GM21786 (cell line): ENCODE data around the gene AR.

ENCODE experiments used
- ATAC-seq: cut with Tn5 transposase; IDR thresholded peaks from one replicate; pipeline ENCODE4 v1.9.1; 2021; ENCODE audit not compliant: unreplicated experiment

AR gene

GRCh38 chrX:67564475-67564874 is 20.7 kb downstream of the AR start:
- no peak for ATAC-seq

- no peak for ATAC-seq
Observed at GRCh38 chrX:67568769-67569168, 24.9 kb downstream of the AR start.

- no peak for ATAC-seq
Observed at GRCh38 chrX:67570839-67571238, 27.0 kb downstream of the AR start.

- no peak for ATAC-seq
Observed at GRCh38 chrX:67574696-67575095, 30.9 kb downstream of the AR start.

GRCh38 chrX:67582436-67582835 is 38.6 kb downstream of the AR start:
- ATAC-seq = no peak

GRCh38 chrX:67583171-67583570 is 39.4 kb downstream of the AR start:
- no peak for ATAC-seq

GRCh38 chrX:67585401-67585800 is 41.6 kb downstream of the AR start:
- ATAC-seq = no peak

GRCh38 chrX:67587946-67588624 is 44.3 kb downstream of the AR start:
- ATAC-seq = no peak

- no peak for ATAC-seq
Observed at GRCh38 chrX:67596839-67597790, 53.3 kb downstream of the AR start.

GRCh38 chrX:67599532-67599931 is 55.7 kb downstream of the AR start:
- ATAC-seq = no peak

GRCh38 chrX:67601771-67602170 is 58.0 kb downstream of the AR start:
- ATAC-seq = no peak

- no peak for ATAC-seq
Observed at GRCh38 chrX:67604979-67605703, 61.3 kb downstream of the AR start.

GRCh38 chrX:67607466-67607865 is 63.6 kb downstream of the AR start:
- no peak for ATAC-seq

- ATAC-seq = no peak
Observed at GRCh38 chrX:67610282-67610681, 66.5 kb downstream of the AR start.

- ATAC-seq = no peak
Observed at GRCh38 chrX:67612231-67612630, 68.4 kb downstream of the AR start.

- no peak for ATAC-seq
Observed at GRCh38 chrX:67613366-67613765, 69.5 kb downstream of the AR start.

GRCh38 chrX:67613996-67614395 is 70.2 kb downstream of the AR start:
- no peak for ATAC-seq

GRCh38 chrX:67614423-67614822 is 70.6 kb downstream of the AR start:
- ATAC-seq = no peak

GRCh38 chrX:67619253-67619652 is 75.4 kb downstream of the AR start:
- ATAC-seq = peak; percentile 55

- no peak for ATAC-seq
Observed at GRCh38 chrX:67622053-67622585, 78.3 kb downstream of the AR start.

- no peak for ATAC-seq
Observed at GRCh38 chrX:67624325-67624724, 80.5 kb downstream of the AR start.
